ENCODE results near the gene TMEM190.

Gene TMEM190

GRCh38 chr19:55373993-55374757, 2.5 kb upstream of the TMEM190 start:
- TF ChIP-seq CTCF (IDR thresholded peaks at IDR 0.05; ENCODE audit: poor library complexity, severe bottlenecking) = no peak
- Histone ChIP-seq H3K4me1 (ENCODE audit: insufficient read depth, poor library complexity, severe bottlenecking) (peaks cover 14% of the 10 kb centered on the region), H3K27me3 (ENCODE audit: insufficient read depth, poor library complexity, severe bottlenecking) (no peaks in the 10 kb centered on the region), H3K4me3 (ENCODE audit: severe bottlenecking) (no peak overlapping the region), H3K9me3 (ENCODE audit: severe bottlenecking) (no peaks in the 10 kb centered on the region), H3K27ac (ENCODE audit: poor library complexity, severe bottlenecking) (peak overlapping the region; percentile 13), H3K36me3 (ENCODE audit: low read depth) (no peaks in the 10 kb centered on the region)
- no peak for ATAC-seq (ENCODE audit: low read depth)
- DNase-seq (ENCODE audit: low spot score) = peak; percentile 53

DNA sequence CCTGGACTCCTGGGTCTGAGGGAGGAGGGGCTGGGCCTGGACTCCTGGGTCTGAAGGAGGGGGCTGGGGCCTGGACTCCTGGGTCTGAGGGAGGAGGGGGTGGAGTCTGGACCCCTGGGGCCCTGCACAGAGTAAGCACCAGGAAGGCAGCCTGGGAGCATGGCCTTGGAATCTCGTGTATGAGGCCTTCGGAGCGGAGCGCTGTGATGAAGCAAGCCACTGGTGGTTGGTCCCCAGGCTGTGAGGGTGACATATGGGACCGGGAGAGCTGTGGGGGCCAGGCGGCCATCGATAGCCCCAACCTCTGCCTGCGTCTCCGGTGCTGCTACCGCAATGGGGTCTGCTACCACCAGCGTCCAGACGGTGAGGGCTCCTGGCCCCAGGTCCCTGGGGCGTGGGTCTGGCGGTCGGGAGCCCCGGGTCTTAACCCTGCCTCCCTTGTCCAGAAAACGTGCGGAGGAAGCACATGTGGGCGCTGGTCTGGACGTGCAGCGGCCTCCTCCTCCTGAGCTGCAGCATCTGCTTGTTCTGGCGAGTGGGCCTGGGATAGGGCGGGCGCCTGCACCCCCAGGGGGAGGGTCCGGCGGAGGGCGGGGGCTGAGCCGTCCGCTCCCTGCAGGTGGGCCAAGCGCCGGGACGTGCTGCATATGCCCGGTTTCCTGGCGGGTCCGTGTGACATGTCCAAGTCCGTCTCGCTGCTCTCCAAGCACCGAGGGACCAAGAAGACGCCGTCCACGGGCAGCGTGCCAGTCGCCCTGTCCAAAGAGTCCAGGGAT, 918 bp downstream of the TMEM190 start:
- peaks cover 5% of the 10 kb centered on the region; the same call in 1 of the 2 replicates for H3K36me3 ChIP-seq (ENCODE audit: low read depth)
- H3K27me3 ChIP-seq (ENCODE audit: insufficient read depth, poor library complexity, severe bottlenecking) = no peaks in the 10 kb centered on the region
- no peaks in the 10 kb centered on the region for H3K9me3 ChIP-seq (ENCODE audit: severe bottlenecking)
- H3K4me3 ChIP-seq (ENCODE audit: severe bottlenecking) = no peak overlapping the region
- H3K4me1 ChIP-seq (ENCODE audit: insufficient read depth, poor library complexity, severe bottlenecking) = peaks cover 11% of the 10 kb centered on the region
- TF ChIP-seq CTCF (IDR thresholded peaks at IDR 0.05; ENCODE audit: poor library complexity, severe bottlenecking) = no peak
- DNase-seq (ENCODE audit: low spot score) (no peak), ATAC-seq (ENCODE audit: low read depth) (no peak)
- H3K27ac ChIP-seq (ENCODE audit: poor library complexity, severe bottlenecking) = no peak overlapping the region

GRCh38 chr19:55379174-55379573, 2.5 kb downstream of the TMEM190 start:
- Histone ChIP-seq H3K9me3 (ENCODE audit: severe bottlenecking) (no peaks in the 10 kb centered on the region), H3K27me3 (ENCODE audit: insufficient read depth, poor library complexity, severe bottlenecking) (no peaks in the 10 kb centered on the region), H3K27ac (ENCODE audit: poor library complexity, severe bottlenecking) (no peak overlapping the region), H3K4me3 (ENCODE audit: severe bottlenecking) (no peak overlapping the region), H3K4me1 (ENCODE audit: insufficient read depth, poor library complexity, severe bottlenecking) (peaks cover 11% of the 10 kb centered on the region), H3K36me3 (ENCODE audit: low read depth) (peaks cover 5% of the 10 kb centered on the region; the same call in 1 of the 2 replicates)
- DNase-seq (ENCODE audit: low spot score) = no peak
- no peak for ATAC-seq (ENCODE audit: low read depth)
- no peak for TF ChIP-seq CTCF (IDR thresholded peaks at IDR 0.05; ENCODE audit: poor library complexity, severe bottlenecking)

GRCh38 chr19:55382013-55382412, 5.4 kb downstream of the TMEM190 start:
- Histone ChIP-seq H3K27ac (ENCODE audit: poor library complexity, severe bottlenecking) (no peak overlapping the region), H3K9me3 (ENCODE audit: severe bottlenecking) (no peaks in the 10 kb centered on the region), H3K36me3 (ENCODE audit: low read depth) (peaks cover 16% of the 10 kb centered on the region), H3K4me3 (ENCODE audit: severe bottlenecking) (no peak overlapping the region), H3K27me3 (ENCODE audit: insufficient read depth, poor library complexity, severe bottlenecking) (no peaks in the 10 kb centered on the region), H3K4me1 (ENCODE audit: insufficient read depth, poor library complexity, severe bottlenecking) (peaks cover 5% of the 10 kb centered on the region)
- DNase-seq (ENCODE audit: low spot score) (no peak), ATAC-seq (ENCODE audit: low read depth) (no peak)
- TF ChIP-seq CTCF (IDR thresholded peaks at IDR 0.05; ENCODE audit: poor library complexity, severe bottlenecking) = no peak
